Stomach (tissue), 9 donors: ENCODE results near the gene AK4. TPM values are rescaled to one million over a fixed set of nuclear protein-coding genes. Genes with fewer than 3 reads are reported as not detected.

Experiments used
- DNase-seq, 2 donors: peaks; one replicate each; pipeline versions ENCODE4 v3.0.0 to v3.0.0-alpha.2; 2013 to 2019
- H3K27ac ChIP-seq, 5 donors: fragments of 200-600 bp in 4 of 5; sonication (generic) in 4 of 5; one replicate each; pipeline ENCODE4 v1.5.1; 2013 to 2019; ENCODE audit warnings: mild to moderate bottlenecking in 1 of 5, moderate library complexity in 1 of 5
- H3K27me3 ChIP-seq, 3 donors: fragments of 200-600 bp; sonication (generic); one replicate each; pipeline ENCODE4 v1.5.1; 2017 to 2019; ENCODE audit warnings: mixed run types in 1 of 3
- H3K36me3 ChIP-seq, 4 donors: fragments of 200-600 bp; sonication (generic); 1 replicate in 3 of 4; 2 replicates in 1 of 4; pipeline ENCODE4 v1.5.1; 2016 to 2019
- H3K4me1 ChIP-seq, 4 donors: fragments of 200-600 bp; sonication (generic); one replicate each; pipeline ENCODE4 v1.5.1; 2016 to 2019
- H3K4me3 ChIP-seq, 4 donors: fragments of 200-600 bp; sonication (generic) in 3 of 4; one replicate each; pipeline ENCODE4 v1.5.1; 2016 to 2019; ENCODE audit warnings: mild to moderate bottlenecking in 1 of 4
- H3K9me3 ChIP-seq, 4 donors: fragments of 200-600 bp; sonication (generic); one replicate each; pipeline ENCODE4 v1.5.1; 2016 to 2019
- EP300 ChIP-seq: sonication (generic); formaldehyde crosslinking; IDR thresholded peaks from one replicate; pipeline ENCODE4 v1.6.1; 2017; ENCODE audit warnings: antibody characterized with exemption
- POLR2A ChIP-seq, 4 donors: fragments of 450-650 bp; IDR thresholded peaks; one replicate each; pipeline ENCODE4 v1.6.1; 2016; ENCODE audit warnings: antibody characterized with exemption in 4 of 4, control low read depth in 2 of 4, mild to moderate bottlenecking in 1 of 4, moderate library complexity in 1 of 4
- POLR2AphosphoS5 ChIP-seq, 3 donors: sonication (generic); formaldehyde crosslinking; IDR thresholded peaks; one replicate each; pipeline ENCODE4 v1.6.1; 2016; ENCODE audit warnings: antibody characterized with exemption in 3 of 3
- WGBS, 5 donors: extraction: QIAGEN DNeasy Blood & Tissue Kit in 3 of 5; methylation state at CpG; one replicate each; pipeline versions ENCODE4 v1.1.5 to v1.1.7; 2013 to 2018; 5-methylcytosine and 5-hydroxymethylcytosine counted together
- intact Hi-C: fragments of 100-400 bp; cut with DNase I; formaldehyde crosslinking; loops from one replicate; pipeline ENCODE4 v1.15.1; 2023; ENCODE audit warnings: low total_unique reads
- polyA plus RNA-seq, 3 donors: library from polyadenylated mRNA; stranded (reverse); fragments of 200-250 nt; gene quantifications; one replicate each; pipeline ENCODE4 v1.2.3, GENCODE V29; 2013
- total RNA-seq, 5 donors: library from RNA; depleted of rRNA; stranded (reverse); fragments of >200 nt; gene quantifications; one replicate each; pipeline versions ENCODE4 v1.1.0 to v1.2.3, GENCODE V29; 2014 to 2016
- TF ChIP-seq, protein P1 (sequence below), 7 experiments: fragments of 450-650 bp in 4 of 7; fragments of 200-600 bp in 3 of 7; sonication (generic) in 3 of 7; IDR thresholded peaks; one replicate each; pipeline ENCODE4 v1.5.1; 2016 to 2019; ENCODE audit warnings: antibody characterized with exemption in 7 of 7, control low read depth in 2 of 7, mild to moderate bottlenecking in 1 of 7
- donor health status: healthy with polysubstance abuse.
- donor health status: Bipolar disorder and iron deficiency.
- donor health status: healthy.

Gene AK4
- total and polyA plus RNA-seq, 8 donors = 9.4 to 108 (median 30.4) TPM

DNA sequence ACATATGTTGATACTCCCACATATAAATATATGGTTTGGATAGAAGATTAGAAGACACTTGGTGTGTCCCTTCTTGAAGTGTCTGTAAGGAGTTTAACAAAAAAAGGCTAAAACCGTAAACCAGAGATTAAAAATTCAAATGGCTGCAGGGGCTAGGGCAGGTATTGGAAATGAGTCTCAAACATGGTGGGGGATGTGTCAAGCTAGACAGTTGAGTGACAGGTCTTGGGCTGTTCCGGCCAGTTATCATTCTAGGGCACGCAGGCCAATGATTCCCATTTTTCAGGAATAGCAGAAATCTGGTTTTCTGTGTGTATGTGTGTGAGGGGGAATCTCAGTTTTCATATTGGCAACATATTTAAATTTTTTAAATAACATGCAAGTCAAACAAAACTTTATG lies 77.2 kb downstream of the AK4 start:
- 92 to 98% (median 94%) methylated on average over 3 of the region's 3 CpGs for WGBS, 5 donors
- TF ChIP-seq EP300 (no peak), POLR2A (IDR thresholded peaks at IDR 0.05) (no peak), POLR2AphosphoS5 (IDR thresholded peaks at IDR 0.05) (no peak)
- TF ChIP-seq, protein P1, sequence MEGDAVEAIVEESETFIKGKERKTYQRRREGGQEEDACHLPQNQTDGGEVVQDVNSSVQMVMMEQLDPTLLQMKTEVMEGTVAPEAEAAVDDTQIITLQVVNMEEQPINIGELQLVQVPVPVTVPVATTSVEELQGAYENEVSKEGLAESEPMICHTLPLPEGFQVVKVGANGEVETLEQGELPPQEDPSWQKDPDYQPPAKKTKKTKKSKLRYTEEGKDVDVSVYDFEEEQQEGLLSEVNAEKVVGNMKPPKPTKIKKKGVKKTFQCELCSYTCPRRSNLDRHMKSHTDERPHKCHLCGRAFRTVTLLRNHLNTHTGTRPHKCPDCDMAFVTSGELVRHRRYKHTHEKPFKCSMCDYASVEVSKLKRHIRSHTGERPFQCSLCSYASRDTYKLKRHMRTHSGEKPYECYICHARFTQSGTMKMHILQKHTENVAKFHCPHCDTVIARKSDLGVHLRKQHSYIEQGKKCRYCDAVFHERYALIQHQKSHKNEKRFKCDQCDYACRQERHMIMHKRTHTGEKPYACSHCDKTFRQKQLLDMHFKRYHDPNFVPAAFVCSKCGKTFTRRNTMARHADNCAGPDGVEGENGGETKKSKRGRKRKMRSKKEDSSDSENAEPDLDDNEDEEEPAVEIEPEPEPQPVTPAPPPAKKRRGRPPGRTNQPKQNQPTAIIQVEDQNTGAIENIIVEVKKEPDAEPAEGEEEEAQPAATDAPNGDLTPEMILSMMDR (IDR thresholded peaks at IDR 0.05) = no peak
- intact Hi-C loops = no loop called here
- Histone ChIP-seq H3K9me3 (no peaks in the 10 kb centered on the region), H3K4me1 (peaks cover 0 to 4% (median 0%) of the 10 kb centered on the region in 4 donors), H3K27ac (no peak overlapping the region), H3K4me3 (no peak overlapping the region), H3K36me3 (peaks cover 0 to 30% (median 23%) of the 10 kb centered on the region in 4 donors), H3K27me3 (no peaks in the 10 kb centered on the region)
- DNase-seq = no peak

DNA sequence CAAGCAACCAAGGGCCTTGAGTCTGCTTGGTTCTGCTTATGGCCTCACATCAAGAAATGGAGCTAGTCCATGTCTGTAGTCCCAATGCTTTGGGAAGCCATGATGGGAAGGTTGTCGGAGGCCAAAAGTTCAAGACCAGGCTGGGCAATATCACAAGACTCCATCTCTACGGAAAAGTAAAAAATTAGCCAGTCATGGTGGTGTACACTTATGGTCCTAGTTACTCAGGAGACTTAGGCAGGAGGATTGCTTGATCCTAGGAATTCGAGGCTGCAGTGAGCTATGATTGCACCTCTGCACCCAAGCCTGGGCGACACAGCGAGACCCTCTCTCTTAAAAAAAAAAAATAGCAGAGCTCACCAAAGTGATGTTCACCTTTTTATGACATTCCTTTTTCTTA lies 81.2 kb downstream of the AK4 start:
- no peak overlapping the region for H3K27ac ChIP-seq
- no peaks in the 10 kb centered on the region for H3K27me3 ChIP-seq
- TF ChIP-seq, protein P1 (IDR thresholded peaks at IDR 0.05) = no peak
- TF ChIP-seq EP300 (no peak), POLR2AphosphoS5 (IDR thresholded peaks at IDR 0.05) (no peak), POLR2A (IDR thresholded peaks at IDR 0.05) (no peak)
- no peaks in the 10 kb centered on the region for H3K9me3 ChIP-seq
- 84 to 99% (median 97%) methylated on average over 5 of the region's 5 CpGs for WGBS, 5 donors
- no peak for DNase-seq
- H3K4me3 ChIP-seq = no peak overlapping the region
- intact Hi-C loops = no loop called here
- H3K4me1 ChIP-seq = peaks cover 0 to 9% (median 0%) of the 10 kb centered on the region in 4 donors
- H3K36me3 ChIP-seq = peaks cover 0 to 24% (median 19%) of the 10 kb centered on the region in 4 donors

DNA sequence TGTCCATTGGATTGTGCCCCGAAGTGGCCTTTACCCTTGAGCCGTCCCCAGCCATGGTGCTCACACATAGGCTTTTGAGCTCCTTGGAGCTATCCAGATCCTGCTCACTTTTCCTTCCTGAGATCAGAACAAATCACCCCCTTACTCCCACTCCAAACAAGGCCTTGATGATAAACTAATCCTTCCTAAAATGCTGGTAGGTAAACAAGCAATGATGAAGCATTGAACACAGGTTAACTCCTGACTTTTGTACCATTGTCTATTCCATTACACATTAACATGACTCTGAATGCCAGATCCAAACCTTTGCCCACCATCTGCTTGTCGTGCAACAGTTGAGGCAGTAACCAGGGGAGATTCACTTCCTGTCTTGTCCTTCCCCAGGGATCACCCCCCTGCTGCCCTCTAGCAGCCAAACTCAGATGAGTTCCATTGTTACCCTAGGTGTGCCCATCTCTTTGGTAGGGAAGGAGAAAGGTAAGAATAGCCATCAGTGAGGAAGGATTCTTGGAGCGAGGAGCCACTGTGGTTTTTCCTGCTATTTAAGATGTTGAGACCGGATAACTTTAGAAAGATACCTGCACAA lies 81.8 kb downstream of the AK4 start:
- 85 to 95% (median 93%) methylated on average over 5 of the region's 5 CpGs for WGBS, 5 donors
- intact Hi-C loops = loop anchor here (10.0 kb wide), 1 partner anchor 455 kb away; no protein-coding TSS in a partner anchor
- H3K27me3 ChIP-seq = no peaks in the 10 kb centered on the region
- no peak overlapping the region for H3K4me3 ChIP-seq
- H3K4me1 ChIP-seq = peaks cover 0 to 9% (median 0%) of the 10 kb centered on the region in 4 donors
- H3K27ac ChIP-seq = no peak overlapping the region
- H3K9me3 ChIP-seq = no peaks in the 10 kb centered on the region
- TF ChIP-seq POLR2A (IDR thresholded peaks at IDR 0.05) (no peak), POLR2AphosphoS5 (IDR thresholded peaks at IDR 0.05) (no peak), EP300 (no peak)
- TF ChIP-seq, protein P1 (IDR thresholded peaks at IDR 0.05) = no peak
- peaks cover 0 to 20% (median 18%) of the 10 kb centered on the region in 4 donors for H3K36me3 ChIP-seq
- no peak for DNase-seq

DNA sequence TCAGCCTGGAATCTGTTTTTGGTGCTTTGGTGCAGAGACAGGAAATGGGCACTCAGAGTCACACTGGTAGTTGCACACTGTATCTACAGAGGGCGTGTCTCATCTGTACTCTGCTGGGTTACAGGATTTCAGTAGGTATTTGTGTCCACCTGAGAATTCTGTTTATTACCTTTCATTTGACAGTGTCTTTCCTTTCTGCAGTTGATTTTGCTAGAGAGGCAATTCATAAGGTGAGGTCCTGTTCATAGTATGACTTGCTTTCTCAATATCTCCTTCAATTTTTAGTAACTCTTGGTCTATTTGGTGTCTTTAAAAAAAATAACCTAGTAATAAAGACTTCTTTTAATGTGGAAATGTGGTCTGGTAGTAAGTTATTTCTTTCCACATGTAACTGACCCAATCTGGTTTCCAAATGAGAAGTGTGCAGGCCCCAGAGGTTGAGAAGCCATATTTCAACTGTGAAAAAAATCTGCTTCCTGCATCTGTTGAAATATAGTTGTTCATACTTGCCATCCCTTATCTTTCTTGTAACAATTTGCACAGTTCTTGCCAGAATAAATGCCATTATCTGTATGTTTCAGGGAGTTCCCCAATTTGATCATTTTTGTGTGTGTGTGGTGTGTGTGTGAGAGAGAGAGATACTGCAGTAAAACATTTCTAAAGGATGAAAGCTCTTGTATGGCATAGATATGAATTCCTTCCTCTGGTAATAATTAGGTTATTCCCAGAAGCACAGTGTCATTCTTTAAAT lies 82.9 kb downstream of the AK4 start:
- no peak overlapping the region for H3K4me3 ChIP-seq
- intact Hi-C loops = loop anchor here (10.0 kb wide), 1 partner anchor 454 kb away; no protein-coding TSS in a partner anchor
- H3K4me1 ChIP-seq = peaks cover 0 to 9% (median 0%) of the 10 kb centered on the region in 4 donors
- H3K9me3 ChIP-seq = peaks cover 0 to under 1% (median 0%) of the 10 kb centered on the region in 4 donors
- DNase-seq = no peak
- H3K27me3 ChIP-seq = no peaks in the 10 kb centered on the region
- H3K36me3 ChIP-seq = peaks cover 0 to 11% (median 8%) of the 10 kb centered on the region in 4 donors
- TF ChIP-seq POLR2A (IDR thresholded peaks at IDR 0.05) (no peak), POLR2AphosphoS5 (IDR thresholded peaks at IDR 0.05) (no peak), EP300 (no peak)
- TF ChIP-seq, protein P1 (IDR thresholded peaks at IDR 0.05) = no peak
- no peak overlapping the region for H3K27ac ChIP-seq
- 46 to 77% (median 49%) methylated on average over 1 of the region's 1 CpG for WGBS, 5 donors
